ENCODE data around the gene HPS6.

The HPS6 gene

GRCh38 chr10:102069071-102069470 lies 3.9 kb downstream of the HPS6 start:
- DNase-seq = no peak

GRCh38 chr10:102072673-102073527 lies 7.8 kb downstream of the HPS6 start:
- peak; percentile 37 for DNase-seq

- no peak for DNase-seq
Measured at GRCh38 chr10:102083541-102083940, 18.4 kb downstream of the HPS6 start.

- DNase-seq = no peak
Measured at GRCh38 chr10:102085336-102085735, 20.2 kb downstream of the HPS6 start.

- no peak for DNase-seq
Measured at GRCh38 chr10:102086196-102086595, 21.0 kb downstream of the HPS6 start.

GRCh38 chr10:102090772-102091171 lies 25.6 kb downstream of the HPS6 start:
- no peak for DNase-seq

GRCh38 chr10:102096449-102096848 lies 31.3 kb downstream of the HPS6 start:
- DNase-seq = no peak

- DNase-seq = no peak
Measured at GRCh38 chr10:102101152-102101551, 36.0 kb downstream of the HPS6 start.

GRCh38 chr10:102102421-102102820 lies 37.3 kb downstream of the HPS6 start:
- no peak for DNase-seq

- DNase-seq = no peak
Measured at GRCh38 chr10:102106998-102107397, 41.8 kb downstream of the HPS6 start.

- no peak for DNase-seq
Measured at GRCh38 chr10:102109166-102110116, 44.3 kb downstream of the HPS6 start.

- no peak for DNase-seq
Measured at GRCh38 chr10:102111276-102111675, 46.1 kb downstream of the HPS6 start.

- no peak for DNase-seq
Measured at GRCh38 chr10:102112210-102112817, 47.2 kb downstream of the HPS6 start.

- DNase-seq = no peak
Measured at GRCh38 chr10:102113261-102113955, 48.3 kb downstream of the HPS6 start.

GRCh38 chr10:102113956-102114857 lies 49.1 kb downstream of the HPS6 start:
- no peak for DNase-seq

- DNase-seq = peak; percentile 44
Measured at GRCh38 chr10:102114861-102115618, 49.9 kb downstream of the HPS6 start.

GRCh38 chr10:102115775-102116174 lies 50.6 kb downstream of the HPS6 start:
- DNase-seq = no peak

- no peak for DNase-seq
Measured at GRCh38 chr10:102116656-102117055, 51.5 kb downstream of the HPS6 start.

Measured in COR-L47 (cell line).